ENCODE data around the gene NUP54.

DNA sequence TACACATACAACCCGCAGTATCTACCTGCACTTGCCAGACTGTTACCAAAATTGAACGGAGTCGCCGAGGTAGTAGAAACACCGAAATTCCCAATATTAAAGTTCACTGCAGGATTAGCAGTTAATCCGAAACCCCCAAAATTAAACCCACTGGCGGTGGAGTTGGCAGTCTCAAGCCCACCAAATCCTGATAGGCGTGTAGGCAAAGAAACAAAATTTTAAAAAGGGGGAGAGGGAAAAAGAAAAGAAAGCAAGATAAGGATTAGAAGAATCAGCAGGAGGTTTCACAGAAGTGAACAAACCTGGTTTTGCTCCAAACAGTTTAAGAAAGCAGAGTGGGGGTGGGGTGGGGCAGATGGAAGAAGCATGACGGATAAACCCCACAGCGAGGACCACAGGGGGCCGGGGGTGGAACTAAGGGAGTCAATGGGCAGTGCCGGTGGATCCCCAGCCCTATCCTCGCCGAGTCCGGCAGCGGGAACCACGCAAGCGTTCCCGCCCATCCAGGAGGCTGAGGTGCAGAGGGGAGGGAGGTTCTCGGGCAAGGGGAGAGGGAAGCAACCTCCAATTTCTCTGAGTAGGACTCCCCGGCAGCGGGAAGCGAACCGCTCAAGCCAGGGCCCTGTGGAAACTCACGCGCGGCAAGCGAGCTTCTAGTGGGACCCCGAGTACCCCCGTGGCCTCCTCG, 599 bp downstream of the NUP54 start:
- TF ChIP-seq, protein P1, sequence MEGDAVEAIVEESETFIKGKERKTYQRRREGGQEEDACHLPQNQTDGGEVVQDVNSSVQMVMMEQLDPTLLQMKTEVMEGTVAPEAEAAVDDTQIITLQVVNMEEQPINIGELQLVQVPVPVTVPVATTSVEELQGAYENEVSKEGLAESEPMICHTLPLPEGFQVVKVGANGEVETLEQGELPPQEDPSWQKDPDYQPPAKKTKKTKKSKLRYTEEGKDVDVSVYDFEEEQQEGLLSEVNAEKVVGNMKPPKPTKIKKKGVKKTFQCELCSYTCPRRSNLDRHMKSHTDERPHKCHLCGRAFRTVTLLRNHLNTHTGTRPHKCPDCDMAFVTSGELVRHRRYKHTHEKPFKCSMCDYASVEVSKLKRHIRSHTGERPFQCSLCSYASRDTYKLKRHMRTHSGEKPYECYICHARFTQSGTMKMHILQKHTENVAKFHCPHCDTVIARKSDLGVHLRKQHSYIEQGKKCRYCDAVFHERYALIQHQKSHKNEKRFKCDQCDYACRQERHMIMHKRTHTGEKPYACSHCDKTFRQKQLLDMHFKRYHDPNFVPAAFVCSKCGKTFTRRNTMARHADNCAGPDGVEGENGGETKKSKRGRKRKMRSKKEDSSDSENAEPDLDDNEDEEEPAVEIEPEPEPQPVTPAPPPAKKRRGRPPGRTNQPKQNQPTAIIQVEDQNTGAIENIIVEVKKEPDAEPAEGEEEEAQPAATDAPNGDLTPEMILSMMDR (conservative IDR thresholded peaks at IDR 0.05 in 1 of 2, IDR thresholded peaks at IDR 0.05 in 1 of 2; ENCODE audit: low read depth in 1 of 2, low read length in 2 of 2) = no peak
- no peak for TF ChIP-seq EZH2 (IDR thresholded peaks at IDR 0.05; ENCODE audit: low read length, missing control alignments)
